ENCODE measurements around the gene ZNF226. TPM values are rescaled to one million over a fixed set of nuclear protein-coding genes. Genes with fewer than 3 reads are reported as not detected.
A peak's percentile ranks its signal among the peaks of the same experiment; 100 is the strongest.

Gene ZNF226
- total and polyA plus RNA-seq, 2 of the 4 experiments (the other 2 are of a cell fraction): 14.0 to 15.7 TPM

GRCh38 chr19:44164327-44164672 is 600 bp upstream of the ZNF226 start:
- Histone ChIP-seq H3K4me3 (ENCODE audit: insufficient read depth, low read depth, low read length) (peak overlapping the region; percentile 72; the same call in 1 of the 2 replicates), H4K5ac (ENCODE audit: low read depth, low read length) (peak overlapping the region; percentile 84), H3K9me1 (ENCODE audit: insufficient read depth, low read length) (no peaks in the 10 kb centered on the region), H2BK20ac (ENCODE audit: low read depth, low read length) (no peak overlapping the region), H4K91ac (ENCODE audit: insufficient read depth, low read depth, low read length) (0 out of 2 replicates have a peak overlapping the region, but pooled peaks have one; percentile 28), H3K23ac (ENCODE audit: low read depth, low read length) (no peak overlapping the region), H3K9me3 (ENCODE audit: control insufficient read depth, insufficient read depth, low read length) (no peaks in the 10 kb centered on the region), H2AK9ac (replicated peaks; ENCODE audit: low read depth, low read length, poor library complexity) (no peak overlapping the region), H3K9ac (ENCODE audit: low read depth, low read length) (no peak overlapping the region), H3K4ac (ENCODE audit: low read depth, low read length) (peak overlapping the region; percentile 32; the same call in 1 of the 2 replicates), H3K56ac (ENCODE audit: extremely low read depth, insufficient read depth, low read length) (0 out of 2 replicates have a peak overlapping the region, but pooled peaks have one; percentile 21), H2BK120ac (ENCODE audit: low read depth, low read length) (no peak overlapping the region), H3K79me1 (ENCODE audit: low read depth in 1 of 2, low read length in 2 of 2) (peaks cover 15 to 28% of the 10 kb centered on the region in 2 experiments), H2BK15ac (ENCODE audit: low read depth, low read length) (no peak overlapping the region), H4K20me1 (ENCODE audit: insufficient read depth, low read length) (no peaks in the 10 kb centered on the region), H3K27ac (ENCODE audit: insufficient read depth, low read length) (peak overlapping the region; percentile 1; the same call in 1 of the 2 replicates), H3K36me3 (ENCODE audit: control insufficient read depth, insufficient read depth, low read length) (peaks cover 13% of the 10 kb centered on the region), H3K27me3 (ENCODE audit: control insufficient read depth, insufficient read depth, low read length) (no peaks in the 10 kb centered on the region), H2AFZ (replicated peaks; ENCODE audit: low read length, poor library complexity) (peak overlapping the region; percentile 94), H3K4me2 (ENCODE audit: low read depth, low read length) (peak overlapping the region; percentile 40; the same call in 1 of the 2 replicates), H2BK5ac (ENCODE audit: low read depth, low read length, poor library complexity, severe bottlenecking) (peak overlapping the region; percentile 7), H3K4me1 (ENCODE audit: control insufficient read depth, insufficient read depth, low read length) (no peaks in the 10 kb centered on the region), H3K14ac (replicated peaks; ENCODE audit: low read depth, low read length) (peak overlapping the region; percentile 20; the same call in 1 of the 2 replicates), H3K18ac (ENCODE audit: low read depth, low read length) (no peak overlapping the region), H2AK5ac (ENCODE audit: low read depth, low read length) (no peak overlapping the region), H4K8ac (ENCODE audit: low read depth in 2 of 2, low read length in 2 of 2) (peak overlapping the region; percentile 54 to 97)
- dilution Hi-C loops (cut with HindIII; ENCODE audit: low sequenced_read_pairs, unreplicated experiment): no loop called here
- no peak for TF ChIP-seq RFX5 (IDR thresholded peaks at IDR 0.05; ENCODE audit: low read depth, low read length)
- no peak for TF ChIP-seq USF2 (IDR thresholded peaks at IDR 0.05; ENCODE audit: low read depth, low read length)
- TF ChIP-seq ELK1 (IDR thresholded peaks at IDR 0.05; ENCODE audit: borderline replicate concordance, low read depth, low read length): no peak
- TF ChIP-seq FOS (IDR thresholded peaks at IDR 0.05; ENCODE audit: low read depth, low read length): no peak
- TF ChIP-seq RAD21 (IDR thresholded peaks at IDR 0.05; ENCODE audit: low read length): no peak
- TF ChIP-seq CTCF (conservative IDR thresholded peaks at IDR 0.05; ENCODE audit: low read depth, low read length): no peak
- TF ChIP-seq MAZ (IDR thresholded peaks at IDR 0.05; ENCODE audit: borderline replicate concordance, low read depth, low read length): no peak
- TF ChIP-seq CHD1 (IDR thresholded peaks at IDR 0.05; ENCODE audit: low read depth, low read length): no peak
- no peak for TF ChIP-seq RCOR1 (IDR thresholded peaks at IDR 0.05; ENCODE audit: insufficient replicate concordance, low read length)
- TF ChIP-seq MXI1 (IDR thresholded peaks at IDR 0.05; ENCODE audit: borderline replicate concordance, low read depth, low read length): no peak
- no peak for TF ChIP-seq CEBPB (IDR thresholded peaks at IDR 0.05; ENCODE audit: low read depth, low read length)
- no peak for TF ChIP-seq SMC3 (IDR thresholded peaks at IDR 0.05; ENCODE audit: low read depth, low read length)
- TF ChIP-seq BHLHE40 (IDR thresholded peaks at IDR 0.05; ENCODE audit: low read depth, low read length): no peak
- TF ChIP-seq POLR2A (IDR thresholded peaks at IDR 0.05; ENCODE audit: low read depth, low read length): no peak
- TF ChIP-seq MAFK (IDR thresholded peaks at IDR 0.05; ENCODE audit: low read depth, low read length): no peak
- no peak for DNase-seq
- BruUV-seq (replicated peaks): no TSS peak
- ATAC-seq (ENCODE audit: low read depth): no peak; the same call in 1 of the 2 replicates
- POLR2A ChIA-PET (ENCODE audit: unreplicated experiment): no interaction called here
- intact Hi-C loops (cut with micrococcal nuclease): loop anchor here (2.0 to 10.0 kb wide), 2 partner anchors 51 to 141 kb away; partner anchors contain the start of genes ZNF225 and ZNF235
- no CpG with 5 or more reads among the region's 3 CpGs for whole genome bisulfite sequencing, 2 experiments (ENCODE audit: extremely low coverage in 2 of 2, insufficient read length in 1 of 2)
- CTCF ChIA-PET: interaction anchor here (1.1 kb wide), 1 partner anchor 11 kb away, joined by 3 read pairs; no protein-coding TSS in a partner anchor
- in situ Hi-C loops (cut with MboI; ENCODE audit: low sequenced_read_pairs): no loop called here
